Right kidney (tissue), 1 donor: ENCODE data around the gene CLN6.
"Not testable (repeated sequence)": the region's sequence is repeated elsewhere in the genome, so short reads cannot be mapped to it uniquely, and the experiment has no call there.

Source experiments
- DNase-seq: peaks from one replicate; pipeline ENCODE4 v3.0.0-alpha.2; 2016

CLN6 gene

GRCh38 chr15:68258692-68259091, 29.2 kb upstream of the CLN6 start:
- DNase-seq: no peak

GRCh38 chr15:68256675-68257450, 27.3 kb upstream of the CLN6 start:
- peak; percentile 96 for DNase-seq

- DNase-seq: no peak
Measured at GRCh38 chr15:68252925-68253534, 23.5 kb upstream of the CLN6 start.

GRCh38 chr15:68249058-68249713, 19.7 kb upstream of the CLN6 start:
- no peak for DNase-seq

GRCh38 chr15:68244235-68244634, 14.7 kb upstream of the CLN6 start:
- DNase-seq: no peak

- DNase-seq: no peak
Measured at GRCh38 chr15:68241088-68241935, 11.8 kb upstream of the CLN6 start.

GRCh38 chr15:68239025-68239424, 9.5 kb upstream of the CLN6 start:
- no peak for DNase-seq

- no peak for DNase-seq
Measured at GRCh38 chr15:68235022-68235421, 5.5 kb upstream of the CLN6 start.

GRCh38 chr15:68234520-68234919, 5.0 kb upstream of the CLN6 start:
- DNase-seq: not testable (repeated sequence)

- DNase-seq: no peak
Measured at GRCh38 chr15:68234060-68234459, 4.5 kb upstream of the CLN6 start.

GRCh38 chr15:68232937-68233336, 3.4 kb upstream of the CLN6 start:
- DNase-seq: no peak

- no peak for DNase-seq
Measured at GRCh38 chr15:68232449-68232848, 2.9 kb upstream of the CLN6 start.

GRCh38 chr15:68231102-68231818, 1.7 kb upstream of the CLN6 start:
- DNase-seq: no peak

GRCh38 chr15:68230157-68231100, 901 bp upstream of the CLN6 start:
- no peak for DNase-seq

GRCh38 chr15:68228971-68229385, 550 bp downstream of the CLN6 start:
- DNase-seq: no peak

GRCh38 chr15:68228143-68228970, 1.2 kb downstream of the CLN6 start:
- no peak for DNase-seq

- no peak for DNase-seq
Measured at GRCh38 chr15:68227643-68228142, 1.8 kb downstream of the CLN6 start.

GRCh38 chr15:68225442-68225841, 4.1 kb downstream of the CLN6 start:
- not testable (repeated sequence) for DNase-seq

GRCh38 chr15:68224546-68225250, 4.8 kb downstream of the CLN6 start:
- no peak for DNase-seq
